Adrenal gland (tissue), 12 donors: Measurements from ENCODE around the gene KIT. TPM values are rescaled to one million over a fixed set of nuclear protein-coding genes. Genes with fewer than 3 reads are reported as not detected.

Experiments
- DNase-seq, 7 donors: peaks; one replicate each; pipeline ENCODE4 v3.0.0-alpha.2; 2019 to 2020
- H3K27ac ChIP-seq, 5 donors: fragments of 200-600 bp; sonication (generic) in 4 of 5; 1 replicate in 3 of 5; 2 replicates in 2 of 5; pipeline versions ENCODE4 v1.5.1 to v1.8.0; 2016 to 2020; ENCODE audit warnings: mild to moderate bottlenecking in 1 of 5
- H3K27me3 ChIP-seq: fragments of 200-600 bp; 2 replicates; pipeline ENCODE4 v1.8.0; 2021
- H3K36me3 ChIP-seq, 2 donors: fragments of 200-600 bp; replicated peaks in 1 of 2; 1 replicate in 1 of 2; 2 replicates in 1 of 2; pipeline versions ENCODE4 v1.5.1 to v1.8.0; 2018 to 2022
- H3K4me1 ChIP-seq, 2 donors: fragments of 200-600 bp; replicated peaks in 1 of 2; 1 replicate in 1 of 2; 2 replicates in 1 of 2; pipeline versions ENCODE4 v1.5.1 to v1.8.0; 2018 to 2021
- H3K4me3 ChIP-seq, 4 donors: fragments of 200-600 bp; sonication (generic) in 3 of 4; one replicate each; pipeline ENCODE4 v1.5.1; 2016 to 2018
- H3K9me3 ChIP-seq, 3 donors: fragments of 200-600 bp; sonication (generic) in 1 of 3; replicated peaks in 1 of 3; 1 replicate in 2 of 3; 2 replicates in 1 of 3; pipeline versions ENCODE4 v1.5.1 to v1.8.0; 2016 to 2021
- CTCF ChIP-seq, 6 experiments: fragments of 450-650 bp in 4 of 6; fragments of 200-600 bp in 2 of 6; sonication (generic) in 1 of 6; IDR thresholded peaks; 1 replicate in 5 of 6; 2 replicates in 1 of 6; pipeline versions ENCODE4 v1.5.1 to v1.8.0; 2016 to 2021; ENCODE audit warnings: antibody characterized with exemption in 6 of 6, mild to moderate bottlenecking in 2 of 6, moderate library complexity in 1 of 6
- POLR2A ChIP-seq, 2 donors: fragments of 450-650 bp; IDR thresholded peaks; one replicate each; pipeline ENCODE4 v1.6.1; 2017; ENCODE audit warnings: antibody characterized with exemption in 2 of 2, mild to moderate bottlenecking in 2 of 2, moderate library complexity in 1 of 2
- WGBS, 4 donors: extraction: QIAGEN DNeasy Blood & Tissue Kit in 2 of 4; methylation state at CpG; one replicate each; pipeline versions ENCODE4 v1.1.5 to v1.1.7; 2013 to 2017; 5-methylcytosine and 5-hydroxymethylcytosine counted together
- intact Hi-C, 2 donors: fragments of 100-400 bp; cut with DNase I; formaldehyde crosslinking; loops; one replicate each; pipeline versions ENCODE4 v1.14.1 to v1.15.0; 2022 to 2023
- polyA plus RNA-seq, 3 donors: library from polyadenylated mRNA; stranded (reverse); fragments of 200-250 nt in 2 of 3; fragments of 350-450 nt in 1 of 3; fragmentation: Illumina TruSeq in 1 of 3; extraction: RNeasy Lipid Tissue Mini Kit (QIAGEN cat#74804) in 1 of 3; gene quantifications; one replicate each; pipeline ENCODE4 v1.2.3, GENCODE V29; 2013 to 2014
- total RNA-seq, 9 donors: library from RNA; depleted of rRNA in 4 of 9; stranded (reverse); fragments of >200 nt in 4 of 9; fragments of 120-200 nt in 1 of 9; fragmentation: NEBNext Ultra II Directional in 1 of 9; extraction: Animal tissue kit (Norgen Biotek cat#: 25700) in 1 of 9; gene quantifications; one replicate each; pipeline versions ENCODE4 v1.1.0 to v1.2.4, GENCODE V29; 2013 to 2023
- donor health status: healthy with polysubstance abuse.
- donor health status: Bipolar disorder and iron deficiency.
- donor health status: DM: yes; HTN: yes; CAD: no.
- donor health status: DM: no; HTN: no; CAD: no.
- donor health status: DM: no; HTN: no; CAD: no.
- donor health status: DM: yes; HTN: yes; CAD: no.

The KIT gene
- total and polyA plus RNA-seq, 12 donors, result 0.40 to 5.3 (median 1.8) TPM

GRCh38 chr4:54743562-54743961 is 85.8 kb downstream of the KIT start:
- no peaks in the 10 kb centered on the region for H3K36me3 ChIP-seq
- no peak for DNase-seq
- no peaks in the 10 kb centered on the region for H3K9me3 ChIP-seq
- intact Hi-C loops, result no loop called here
- no peak overlapping the region for H3K27ac ChIP-seq
- TF ChIP-seq CTCF (IDR thresholded peaks at IDR 0.05) (no peak), POLR2A (IDR thresholded peaks at IDR 0.05) (no peak)
- WGBS, 4 donors, result 68 to 77% (median 75%) methylated on average over 3 of the region's 3 CpGs
- no peak overlapping the region for H3K4me3 ChIP-seq
- H3K4me1 ChIP-seq, result no peaks in the 10 kb centered on the region
- H3K27me3 ChIP-seq, result no peaks in the 10 kb centered on the region

- no peaks in the 10 kb centered on the region for H3K9me3 ChIP-seq
- H3K36me3 ChIP-seq, result no peaks in the 10 kb centered on the region
- H3K27ac ChIP-seq, result no peak overlapping the region
- intact Hi-C loops, result no loop called here
- H3K4me3 ChIP-seq, result no peak overlapping the region
- H3K27me3 ChIP-seq, result no peaks in the 10 kb centered on the region
- DNase-seq, result no peak
- no peaks in the 10 kb centered on the region for H3K4me1 ChIP-seq
- TF ChIP-seq POLR2A (IDR thresholded peaks at IDR 0.05) (no peak), CTCF (IDR thresholded peaks at IDR 0.05) (no peak)
These were observed 86.7 kb downstream of the KIT start for GRCh38 chr4:54744487-54744886.

GRCh38 chr4:54745031-54745770 is 87.4 kb downstream of the KIT start:
- no peaks in the 10 kb centered on the region for H3K27me3 ChIP-seq
- no peaks in the 10 kb centered on the region for H3K4me1 ChIP-seq
- H3K4me3 ChIP-seq, result no peak overlapping the region
- H3K36me3 ChIP-seq, result no peaks in the 10 kb centered on the region
- TF ChIP-seq POLR2A (IDR thresholded peaks at IDR 0.05), result no peak
- TF ChIP-seq CTCF (IDR thresholded peaks at IDR 0.05), result no peak
- intact Hi-C loops, result no loop called here
- no peak overlapping the region for H3K27ac ChIP-seq
- no peaks in the 10 kb centered on the region for H3K9me3 ChIP-seq
- 84 to 94% (median 91%) methylated on average over 2 of the region's 2 CpGs for WGBS, 4 donors
- no peak for DNase-seq

GRCh38 chr4:54746218-54746617 is 88.5 kb downstream of the KIT start:
- Histone ChIP-seq H3K4me3 (no peak overlapping the region), H3K36me3 (no peaks in the 10 kb centered on the region), H3K27ac (no peak overlapping the region), H3K27me3 (no peaks in the 10 kb centered on the region), H3K9me3 (no peaks in the 10 kb centered on the region), H3K4me1 (no peaks in the 10 kb centered on the region)
- 71 to 91% (median 76%) methylated on average over 2 of the region's 2 CpGs for WGBS, 4 donors
- no peak for TF ChIP-seq CTCF (IDR thresholded peaks at IDR 0.05)
- no peak for TF ChIP-seq POLR2A (IDR thresholded peaks at IDR 0.05)
- intact Hi-C loops, result no loop called here
- DNase-seq, result no peak
